Suprapubic skin (tissue), 4 donors: ENCODE measurements around the gene ZMYM3. TPM values are rescaled to one million over a fixed set of nuclear protein-coding genes. Genes with fewer than 3 reads are reported as not detected.

ENCODE experiments used
- DNase-seq, 2 donors: peaks; one replicate each; pipeline ENCODE4 v3.0.0-alpha.2; 2019; ENCODE audit warnings: low spot score in 2 of 2
- H3K27ac ChIP-seq: fragments of 200-600 bp; sonication (generic); one replicate; pipeline ENCODE4 v1.5.1; 2019
- H3K27me3 ChIP-seq: fragments of 200-600 bp; sonication (generic); one replicate; pipeline ENCODE4 v1.5.1; 2019
- H3K36me3 ChIP-seq: fragments of 200-600 bp; sonication (generic); one replicate; pipeline ENCODE4 v1.5.1; 2019
- H3K4me1 ChIP-seq: fragments of 200-600 bp; sonication (generic); one replicate; pipeline ENCODE4 v1.5.1; 2019
- H3K4me3 ChIP-seq: fragments of 200-600 bp; sonication (generic); one replicate; pipeline ENCODE4 v1.5.1; 2019; ENCODE audit warnings: mild to moderate bottlenecking
- H3K9me3 ChIP-seq: fragments of 200-600 bp; sonication (generic); one replicate; pipeline ENCODE4 v1.5.1; 2019
- CTCF ChIP-seq, 2 donors: fragments of 200-600 bp in 1 of 2; fragments of 450-650 bp in 1 of 2; sonication (generic) in 1 of 2; IDR thresholded peaks; one replicate each; pipeline ENCODE4 v1.5.1; 2016 to 2019; ENCODE audit warnings: antibody characterized with exemption in 2 of 2, mild to moderate bottlenecking in 1 of 2, moderate library complexity in 1 of 2
- EP300 ChIP-seq: sonication (generic); formaldehyde crosslinking; IDR thresholded peaks from one replicate; pipeline ENCODE4 v1.6.1; 2017; ENCODE audit warnings: antibody characterized with exemption
- POLR2A ChIP-seq, 2 donors: fragments of 450-650 bp; IDR thresholded peaks; one replicate each; pipeline ENCODE4 v1.6.1; 2017; ENCODE audit warnings: antibody characterized with exemption in 2 of 2, mild to moderate bottlenecking in 2 of 2, moderate library complexity in 2 of 2
- POLR2AphosphoS5 ChIP-seq, 3 donors: sonication (generic); formaldehyde crosslinking; IDR thresholded peaks; one replicate each; pipeline ENCODE4 v1.6.1; 2017; ENCODE audit warnings: antibody characterized with exemption in 3 of 3
- WGBS: methylation state at CpG from one replicate; pipeline ENCODE4 v1.1.5; 2018; 5-methylcytosine and 5-hydroxymethylcytosine counted together
- total RNA-seq, 4 donors: library from RNA; depleted of rRNA; stranded (reverse); fragments of >200 nt; gene quantifications; one replicate each; pipeline ENCODE4 v1.1.0, GENCODE V29; 2016

The ZMYM3 gene
- total RNA-seq, 4 donors from 2014 or later = 10.0 to 42.6 (median 18.5) TPM

GRCh38 chrX:71225009-71225408, 28.9 kb downstream of the ZMYM3 start:
- 69% methylated on average over 2 of the region's 2 CpGs for WGBS

GRCh38 chrX:71224098-71224708, 29.7 kb downstream of the ZMYM3 start:
- H3K27me3 ChIP-seq = no peaks in the 10 kb centered on the region
- WGBS = 88% methylated on average over 23 of the region's 32 CpGs

More at GRCh38 chrX:71225009-71225408, 28.9 kb downstream of the ZMYM3 start:
- no peaks in the 10 kb centered on the region for H3K36me3 ChIP-seq
- no peak for DNase-seq
- H3K9me3 ChIP-seq = no peaks in the 10 kb centered on the region
- no peak for TF ChIP-seq EP300
- no peak for TF ChIP-seq CTCF (IDR thresholded peaks at IDR 0.05)
- no peak for TF ChIP-seq POLR2A (IDR thresholded peaks at IDR 0.05)
- TF ChIP-seq POLR2AphosphoS5 (IDR thresholded peaks at IDR 0.05) = no peak
- H3K27ac ChIP-seq = no peak overlapping the region
- H3K4me3 ChIP-seq = no peak overlapping the region
- no peaks in the 10 kb centered on the region for H3K4me1 ChIP-seq
- no peaks in the 10 kb centered on the region for H3K27me3 ChIP-seq

GRCh38 chrX:71222929-71223328, 31.0 kb downstream of the ZMYM3 start, which contains the start of gene GJB1:
Gene GJB1 (plus strand): TSS chrX:71223224. CDS start chrX:71223708, 484 bp downstream.
- DNase-seq = peak in 1 of 2 donors; percentile 72
- WGBS = 77% methylated on average over 18 of the region's 18 CpGs
- H3K4me1 ChIP-seq = no peaks in the 10 kb centered on the region
- H3K27ac ChIP-seq = no peak within 1 kb of the TSS
- no peaks in the 10 kb centered on the region for H3K36me3 ChIP-seq
- H3K4me3 ChIP-seq = no peak within 1 kb of the TSS
- H3K27me3 ChIP-seq = no peaks in the 10 kb centered on the region
- H3K9me3 ChIP-seq = no peaks in the 10 kb centered on the region
- TF ChIP-seq POLR2AphosphoS5 (IDR thresholded peaks at IDR 0.05) (no peak), CTCF (IDR thresholded peaks at IDR 0.05) (no peak), POLR2A (IDR thresholded peaks at IDR 0.05) (no peak), EP300 (no peak)

More at GRCh38 chrX:71224098-71224708, 29.7 kb downstream of the ZMYM3 start:
- DNase-seq = no peak
- Histone ChIP-seq H3K36me3 (no peaks in the 10 kb centered on the region), H3K4me1 (no peaks in the 10 kb centered on the region), H3K4me3 (no peak overlapping the region), H3K9me3 (no peaks in the 10 kb centered on the region), H3K27ac (no peak overlapping the region)
- TF ChIP-seq POLR2A (IDR thresholded peaks at IDR 0.05) = no peak
- no peak for TF ChIP-seq CTCF (IDR thresholded peaks at IDR 0.05)
- TF ChIP-seq POLR2AphosphoS5 (IDR thresholded peaks at IDR 0.05) = no peak
- no peak for TF ChIP-seq EP300

- Histone ChIP-seq H3K27me3 (no peaks in the 10 kb centered on the region), H3K27ac (no peak overlapping the region), H3K4me3 (no peak overlapping the region), H3K4me1 (no peaks in the 10 kb centered on the region), H3K9me3 (no peaks in the 10 kb centered on the region), H3K36me3 (no peaks in the 10 kb centered on the region)
- no peak for DNase-seq
- 91% methylated on average over 1 of the region's 1 CpG for WGBS
- TF ChIP-seq POLR2A (IDR thresholded peaks at IDR 0.05) (no peak), POLR2AphosphoS5 (IDR thresholded peaks at IDR 0.05) (no peak), CTCF (IDR thresholded peaks at IDR 0.05) (no peak), EP300 (no peak)
Observed at GRCh38 chrX:71221145-71221544, 32.8 kb downstream of the ZMYM3 start.

GRCh38 chrX:71217298-71217697, 36.6 kb downstream of the ZMYM3 start:
- TF ChIP-seq POLR2AphosphoS5 (IDR thresholded peaks at IDR 0.05) (no peak), EP300 (no peak), CTCF (IDR thresholded peaks at IDR 0.05) (no peak), POLR2A (IDR thresholded peaks at IDR 0.05) (no peak)
- no peak for DNase-seq
- Histone ChIP-seq H3K4me3 (no peak overlapping the region), H3K4me1 (no peaks in the 10 kb centered on the region), H3K36me3 (no peaks in the 10 kb centered on the region), H3K9me3 (no peaks in the 10 kb centered on the region), H3K27ac (no peak overlapping the region), H3K27me3 (no peaks in the 10 kb centered on the region)
- WGBS = 87% methylated on average over 6 of the region's 6 CpGs
